OCI-LY7 (cell line): ENCODE results near the gene NFATC4. TPM values are rescaled to one million over a fixed set of nuclear protein-coding genes. Genes with fewer than 3 reads are reported as not detected.
"Not testable (repeated sequence)": the region's sequence is repeated elsewhere in the genome, so short reads cannot be mapped to it uniquely, and the experiment has no call there.

ENCODE experiments used
- BruUV-seq: library from RNA; stranded (reverse); fragments of 400-500 nt; replicated peaks from 2 replicates; lab custom pipeline; 2021; lab: Mats Ljungman, UMichigan
- CTCF ChIA-PET: fragments of 300-600 bp; sonication (Branson Sonifier 250); formaldehyde crosslinking; loops from one replicate; lab custom pipeline; 2022; ENCODE audit warnings: antibody characterized with exemption; ENCODE audit not compliant: unreplicated experiment; lab: Charles Lee
- POLR2A ChIA-PET: fragments of 300-600 bp; sonication (Branson Sonifier 250); formaldehyde crosslinking; loops from one replicate; lab custom pipeline; 2022; ENCODE audit warnings: antibody characterized with exemption; lab: Charles Lee
- DNase-seq: peaks from one replicate; pipeline ENCODE4 v3.0.0-alpha.2; 2015; ENCODE audit warnings: low spot score
- H2AFZ ChIP-seq: fragments of 200-600 bp; sonication (generic), shearing (Covaris generic); 2 replicates; pipeline ENCODE4 v1.6.1; 2014; ENCODE audit warnings: mild to moderate bottlenecking, antibody characterized with exemption, low read length, moderate library complexity
- H3K27ac ChIP-seq: fragments of 200-600 bp; sonication (generic); 2 replicates; pipeline ENCODE4 v1.5.1; 2014; ENCODE audit warnings: mixed run types, low read depth, mild to moderate bottlenecking, moderate library complexity, low read length, inconsistent platforms; ENCODE audit not compliant: poor library complexity, severe bottlenecking
- H3K36me3 ChIP-seq: fragments of 200-600 bp; sonication (generic); 2 replicates; pipeline ENCODE4 v1.6.1; 2014; ENCODE audit warnings: mild to moderate bottlenecking, antibody characterized with exemption, low read length, moderate library complexity, mixed read lengths; ENCODE audit not compliant: insufficient read depth
- H3K4me1 ChIP-seq: fragments of 200-600 bp; sonication (generic); 2 replicates; pipeline ENCODE4 v1.5.1; 2014; ENCODE audit warnings: mild to moderate bottlenecking, low read length; ENCODE audit not compliant: insufficient read depth, poor library complexity, severe bottlenecking
- H3K4me2 ChIP-seq: fragments of 200-600 bp; sonication (generic); 2 replicates; pipeline ENCODE4 v1.6.1; 2014; ENCODE audit warnings: mild to moderate bottlenecking, low read length
- H3K4me3 ChIP-seq: fragments of 200-600 bp; sonication (generic); 2 replicates; pipeline ENCODE4 v1.5.1; 2014; ENCODE audit warnings: mild to moderate bottlenecking, low read depth, low read length; ENCODE audit not compliant: poor library complexity, severe bottlenecking
- H3K79me2 ChIP-seq: fragments of 200-600 bp; sonication (generic); 2 replicates; pipeline ENCODE4 v1.6.1; 2016; ENCODE audit warnings: low read depth, mild to moderate bottlenecking, low read length, moderate library complexity, mixed read lengths; ENCODE audit not compliant: insufficient read depth
- H3K9me2 ChIP-seq: fragments of 200-600 bp; sonication (generic); 2 replicates; pipeline ENCODE4 v1.6.1; 2016; ENCODE audit warnings: mild to moderate bottlenecking, low read length, mixed read lengths; ENCODE audit not compliant: insufficient read depth
- H3K9me3 ChIP-seq: fragments of 200-600 bp; sonication (generic); 2 replicates; pipeline ENCODE4 v1.6.1; 2014; ENCODE audit warnings: mild to moderate bottlenecking, mixed run types, low read length, mixed read lengths
- H4K20me1 ChIP-seq: fragments of 200-600 bp; sonication (generic); 2 replicates; pipeline ENCODE4 v1.6.1; 2014; ENCODE audit warnings: mild to moderate bottlenecking, antibody characterized with exemption, low read length, moderate library complexity, mixed read lengths; ENCODE audit not compliant: insufficient read depth
- CTCF ChIP-seq: fragments of 200-600 bp; sonication (generic); conservative IDR thresholded peaks from 2 replicates; pipeline ENCODE4 v1.5.1; 2014; ENCODE audit warnings: mild to moderate bottlenecking, antibody characterized with exemption, low read length, moderate library complexity, mixed read lengths
- EZH2phosphoT487 ChIP-seq: fragments of 200-600 bp; sonication (generic); IDR thresholded peaks from 2 replicates; pipeline ENCODE4 v1.6.1; 2018; ENCODE audit warnings: low read depth, borderline replicate concordance, mild to moderate bottlenecking, mixed run types, antibody characterized with exemption, low read length, moderate library complexity, mixed read lengths
- intact Hi-C: fragments of 100-400 bp; cut with micrococcal nuclease; formaldehyde crosslinking; loops from one replicate; pipeline ENCODE4 v1.10.0; 2022; ENCODE audit not compliant: unreplicated experiment
- total RNA-seq, 2 experiments: library from RNA; depleted of rRNA in 1 of 2; stranded (reverse); fragments of >200 nt in 1 of 2; shearing (Covaris generic) in 1 of 2; gene quantifications; 2 replicates each; pipeline ENCODE4 v1.2.3, GENCODE V29; 2014 to 2022

The NFATC4 gene
- total RNA-seq, 2 experiments from 2014 or later = 72.2 to 96.6 TPM

- Histone ChIP-seq H3K9me2 (no peaks in the 10 kb centered on the region), H4K20me1 (no peaks in the 10 kb centered on the region), H3K4me2 (no peak overlapping the region), H2AFZ (no peak overlapping the region), H3K36me3 (no peaks in the 10 kb centered on the region), H3K4me1 (no peaks in the 10 kb centered on the region), H3K27ac (no peak overlapping the region), H3K4me3 (no peak overlapping the region), H3K9me3 (no peaks in the 10 kb centered on the region), H3K79me2 (no peaks in the 10 kb centered on the region)
- ChIA-PET CTCF (no interaction called here), POLR2A (no interaction called here)
- no peak for DNase-seq
- BruUV-seq = no TSS peak
- TF ChIP-seq EZH2phosphoT487 (no peak), CTCF (no peak)
- intact Hi-C loops = no loop called here
Measured at GRCh38 chr14:24353559-24354481, 14.2 kb upstream of the NFATC4 start.

GRCh38 chr14:24354482-24354825, 13.5 kb upstream of the NFATC4 start:
- BruUV-seq, H3K79me2 ChIP-seq, H3K27ac ChIP-seq, H3K9me2 ChIP-seq, H3K4me2 ChIP-seq, H3K9me3 ChIP-seq, H2AFZ ChIP-seq, POLR2A ChIA-PET, DNase-seq, CTCF ChIA-PET, intact Hi-C loops, H3K4me3 ChIP-seq, H3K36me3 ChIP-seq, H3K4me1 ChIP-seq, H4K20me1 ChIP-seq: not testable (repeated sequence)

- Histone ChIP-seq H3K4me1 (no peaks in the 10 kb centered on the region), H4K20me1 (no peaks in the 10 kb centered on the region), H3K36me3 (no peaks in the 10 kb centered on the region), H3K27ac (no peak overlapping the region), H2AFZ (no peak overlapping the region), H3K9me2 (no peaks in the 10 kb centered on the region), H3K4me2 (no peak overlapping the region), H3K4me3 (no peak overlapping the region), H3K9me3 (no peaks in the 10 kb centered on the region), H3K79me2 (no peaks in the 10 kb centered on the region)
- no TSS peak for BruUV-seq
- intact Hi-C loops = no loop called here
- TF ChIP-seq CTCF (no peak), EZH2phosphoT487 (no peak)
- POLR2A ChIA-PET = no interaction called here
- DNase-seq = no peak
- CTCF ChIA-PET = no interaction called here
Measured at GRCh38 chr14:24355009-24355408, 13.0 kb upstream of the NFATC4 start.
